Vagina (tissue), 2 donors: ENCODE measurements around the gene ANGPTL3. TPM values are rescaled to one million over a fixed set of nuclear protein-coding genes. Genes with fewer than 3 reads are reported as not detected.

Source experiments
- DNase-seq, 2 donors: peaks; one replicate each; pipeline ENCODE4 v3.0.0-alpha.2; 2017; ENCODE audit errors: extremely low spot score in 2 of 2
- H3K27ac ChIP-seq: fragments of 200-600 bp; sonication (generic); one replicate; pipeline ENCODE4 v1.5.1; 2019
- H3K27me3 ChIP-seq: fragments of 200-600 bp; sonication (generic); one replicate; pipeline ENCODE4 v1.5.1; 2019
- H3K36me3 ChIP-seq, 2 donors: fragments of 200-600 bp; sonication (generic); one replicate each; pipeline ENCODE4 v1.5.1; 2017 to 2019
- H3K4me1 ChIP-seq: fragments of 200-600 bp; sonication (generic); one replicate; pipeline ENCODE4 v1.5.1; 2019
- H3K4me3 ChIP-seq, 2 donors: fragments of 200-600 bp; sonication (generic); 1 replicate in 1 of 2; 2 replicates in 1 of 2; pipeline ENCODE4 v1.5.1; 2016 to 2019
- H3K9me3 ChIP-seq: fragments of 200-600 bp; sonication (generic); one replicate; pipeline ENCODE4 v1.5.1; 2019
- POLR2A ChIP-seq, 2 donors: fragments of 450-650 bp; IDR thresholded peaks; one replicate each; pipeline ENCODE4 v1.6.1; 2017; ENCODE audit warnings: antibody characterized with exemption in 2 of 2, mild to moderate bottlenecking in 2 of 2, moderate library complexity in 2 of 2
- POLR2AphosphoS5 ChIP-seq, 2 donors: sonication (generic); formaldehyde crosslinking; IDR thresholded peaks; one replicate each; pipeline ENCODE4 v1.9.0; 2017; ENCODE audit warnings: antibody characterized with exemption in 2 of 2, mild to moderate bottlenecking in 2 of 2, low read depth in 1 of 2; ENCODE audit not compliant: insufficient read depth in 1 of 2
- intact Hi-C: fragments of 100-400 bp; cut with DNase I; formaldehyde crosslinking; loops from one replicate; pipeline ENCODE4 v1.15.1; 2023
- total RNA-seq: library from RNA; depleted of rRNA; stranded (reverse); fragments of >200 nt; gene quantifications from one replicate; pipeline ENCODE4 v1.2.3, GENCODE V29; 2016
- TF ChIP-seq, protein P1 (sequence below), 3 experiments: fragments of 450-650 bp in 2 of 3; fragments of 200-600 bp in 1 of 3; sonication (generic) in 1 of 3; IDR thresholded peaks; one replicate each; pipeline ENCODE4 v1.5.1; 2017 to 2019; ENCODE audit warnings: antibody characterized with exemption in 3 of 3, mild to moderate bottlenecking in 2 of 3, moderate library complexity in 2 of 3

Gene ANGPTL3
- total RNA-seq, 1 donor from 2014 or later, result not detected

DNA sequence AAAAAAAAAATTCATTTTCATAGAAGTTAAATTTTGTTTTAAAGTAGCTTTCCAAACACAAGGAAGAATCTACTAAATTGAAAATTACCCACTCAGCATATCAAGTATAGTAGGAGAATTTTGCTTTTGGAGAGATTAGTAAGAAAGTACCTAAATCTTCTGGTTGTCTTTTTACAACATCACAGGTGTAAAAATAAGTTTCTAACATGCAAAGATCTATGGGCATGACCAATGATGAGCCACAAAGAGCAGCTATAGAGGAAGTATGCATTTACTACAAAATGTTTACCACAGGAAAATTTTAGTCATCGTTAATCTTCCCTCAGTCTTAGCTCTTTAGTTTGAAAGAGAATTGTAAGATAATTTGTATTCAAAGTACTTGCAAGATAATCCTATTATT, 28.1 kb downstream of the ANGPTL3 start:
- intact Hi-C loops, result no loop called here
- Histone ChIP-seq H3K4me3 (no peak overlapping the region), H3K4me1 (no peaks in the 10 kb centered on the region), H3K9me3 (no peaks in the 10 kb centered on the region), H3K36me3 (peaks cover 0 to 7% of the 10 kb centered on the region in 2 donors), H3K27ac (no peak overlapping the region), H3K27me3 (no peaks in the 10 kb centered on the region)
- DNase-seq, result no peak
- TF ChIP-seq POLR2AphosphoS5 (IDR thresholded peaks at IDR 0.05; ENCODE audit: insufficient read depth in 1 of 2, low read depth in 1 of 2) (no peak), POLR2A (IDR thresholded peaks at IDR 0.05) (no peak)
- TF ChIP-seq, protein P1, sequence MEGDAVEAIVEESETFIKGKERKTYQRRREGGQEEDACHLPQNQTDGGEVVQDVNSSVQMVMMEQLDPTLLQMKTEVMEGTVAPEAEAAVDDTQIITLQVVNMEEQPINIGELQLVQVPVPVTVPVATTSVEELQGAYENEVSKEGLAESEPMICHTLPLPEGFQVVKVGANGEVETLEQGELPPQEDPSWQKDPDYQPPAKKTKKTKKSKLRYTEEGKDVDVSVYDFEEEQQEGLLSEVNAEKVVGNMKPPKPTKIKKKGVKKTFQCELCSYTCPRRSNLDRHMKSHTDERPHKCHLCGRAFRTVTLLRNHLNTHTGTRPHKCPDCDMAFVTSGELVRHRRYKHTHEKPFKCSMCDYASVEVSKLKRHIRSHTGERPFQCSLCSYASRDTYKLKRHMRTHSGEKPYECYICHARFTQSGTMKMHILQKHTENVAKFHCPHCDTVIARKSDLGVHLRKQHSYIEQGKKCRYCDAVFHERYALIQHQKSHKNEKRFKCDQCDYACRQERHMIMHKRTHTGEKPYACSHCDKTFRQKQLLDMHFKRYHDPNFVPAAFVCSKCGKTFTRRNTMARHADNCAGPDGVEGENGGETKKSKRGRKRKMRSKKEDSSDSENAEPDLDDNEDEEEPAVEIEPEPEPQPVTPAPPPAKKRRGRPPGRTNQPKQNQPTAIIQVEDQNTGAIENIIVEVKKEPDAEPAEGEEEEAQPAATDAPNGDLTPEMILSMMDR (IDR thresholded peaks at IDR 0.05), result no peak

DNA sequence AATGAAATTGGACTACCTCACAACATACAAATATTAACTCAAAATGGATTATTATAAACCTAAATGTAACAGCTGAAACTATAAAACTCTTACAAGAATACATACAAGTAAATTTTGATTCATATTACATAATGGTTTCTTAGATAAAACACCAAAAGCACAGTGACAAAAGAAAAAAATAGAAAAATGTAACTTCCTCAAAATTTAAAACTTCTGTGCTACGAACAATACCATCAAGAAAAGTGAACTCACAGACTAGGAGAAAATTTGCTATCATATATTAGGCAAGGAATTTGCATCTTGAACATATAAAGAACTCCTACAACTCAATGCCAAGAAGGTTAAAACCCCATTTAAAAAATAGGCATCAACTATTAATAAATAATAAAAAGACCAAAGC, 31.2 kb downstream of the ANGPTL3 start:
- peaks cover 5% of the 10 kb centered on the region for H3K9me3 ChIP-seq
- H3K36me3 ChIP-seq, result peaks cover 0 to 19% of the 10 kb centered on the region in 2 donors
- no peak for TF ChIP-seq POLR2AphosphoS5 (IDR thresholded peaks at IDR 0.05; ENCODE audit: insufficient read depth in 1 of 2, low read depth in 1 of 2)
- no peak for TF ChIP-seq POLR2A (IDR thresholded peaks at IDR 0.05)
- TF ChIP-seq, protein P1 (IDR thresholded peaks at IDR 0.05), result no peak
- no peak for DNase-seq
- H3K4me1 ChIP-seq, result no peaks in the 10 kb centered on the region
- H3K27ac ChIP-seq, result no peak overlapping the region
- no peak overlapping the region for H3K4me3 ChIP-seq
- no peaks in the 10 kb centered on the region for H3K27me3 ChIP-seq
- intact Hi-C loops, result no loop called here

DNA sequence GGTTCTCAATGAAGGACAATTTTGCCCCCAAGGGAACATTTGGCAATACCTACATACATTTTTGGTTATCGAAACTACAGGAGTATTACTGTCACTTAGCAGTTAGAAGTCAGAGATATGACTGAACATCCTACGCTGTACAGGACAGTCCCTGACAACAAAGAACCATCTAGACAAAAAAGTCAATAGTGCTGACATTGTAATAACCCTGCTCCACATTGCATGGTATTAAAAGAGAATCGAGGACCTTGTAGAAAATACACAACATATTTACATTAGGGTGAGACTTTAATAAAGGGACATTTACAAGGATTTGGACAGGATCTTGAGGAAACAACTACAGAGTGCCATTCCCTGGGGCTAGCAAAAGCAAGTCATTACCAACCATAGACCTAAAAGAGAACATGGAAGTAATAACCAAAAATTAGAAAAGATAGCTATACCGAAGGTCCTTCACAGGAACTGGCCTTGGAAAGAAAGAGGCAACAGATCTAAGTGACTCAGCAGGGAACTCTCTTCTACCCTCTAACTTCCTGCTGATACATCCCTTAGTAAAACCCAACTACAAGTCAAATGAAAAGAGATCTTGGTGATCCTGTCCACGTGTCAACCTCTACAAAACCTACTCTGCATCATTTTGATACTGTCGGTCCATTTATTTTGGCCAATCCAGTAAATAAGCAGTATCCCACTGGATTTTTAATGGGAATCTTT, 40.2 kb downstream of the ANGPTL3 start:
- TF ChIP-seq, protein P1 (IDR thresholded peaks at IDR 0.05), result no peak
- no peak for TF ChIP-seq POLR2A (IDR thresholded peaks at IDR 0.05)
- no peak for TF ChIP-seq POLR2AphosphoS5 (IDR thresholded peaks at IDR 0.05; ENCODE audit: insufficient read depth in 1 of 2, low read depth in 1 of 2)
- H3K36me3 ChIP-seq, result peaks cover 0 to 13% of the 10 kb centered on the region in 2 donors
- peaks cover 6% of the 10 kb centered on the region for H3K9me3 ChIP-seq
- no peak for DNase-seq
- H3K4me3 ChIP-seq, result no peak overlapping the region
- intact Hi-C loops, result no loop called here
- no peak overlapping the region for H3K27ac ChIP-seq
- no peaks in the 10 kb centered on the region for H3K4me1 ChIP-seq
- H3K27me3 ChIP-seq, result no peaks in the 10 kb centered on the region

DNA sequence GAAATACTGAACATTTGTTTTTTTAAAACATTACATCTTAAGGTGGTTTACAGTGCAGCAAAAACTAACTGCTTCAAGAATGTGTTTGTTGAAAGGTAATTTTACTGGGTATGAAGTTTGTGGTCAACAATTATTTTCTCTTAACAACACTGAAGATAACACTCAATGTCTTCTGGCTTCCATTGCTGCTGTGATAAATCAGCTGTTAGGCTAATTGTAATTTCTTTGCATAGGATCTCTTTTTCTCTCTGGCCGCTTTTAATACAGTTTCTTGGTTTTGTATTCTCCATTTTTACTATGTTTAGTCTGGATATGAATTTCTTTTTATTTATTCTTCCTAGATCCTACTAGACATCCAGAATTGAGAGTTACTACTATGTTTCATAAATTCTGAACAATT, 46.0 kb downstream of the ANGPTL3 start:
- no peaks in the 10 kb centered on the region for H3K9me3 ChIP-seq
- TF ChIP-seq POLR2A (IDR thresholded peaks at IDR 0.05), result no peak
- TF ChIP-seq, protein P1 (IDR thresholded peaks at IDR 0.05), result no peak
- TF ChIP-seq POLR2AphosphoS5 (IDR thresholded peaks at IDR 0.05; ENCODE audit: insufficient read depth in 1 of 2, low read depth in 1 of 2), result no peak
- H3K36me3 ChIP-seq, result peaks cover 0 to 20% of the 10 kb centered on the region in 2 donors
- no peak for DNase-seq
- H3K4me3 ChIP-seq, result no peak overlapping the region
- no peak overlapping the region for H3K27ac ChIP-seq
- H3K4me1 ChIP-seq, result no peaks in the 10 kb centered on the region
- no peaks in the 10 kb centered on the region for H3K27me3 ChIP-seq
- intact Hi-C loops, result no loop called here

DNA sequence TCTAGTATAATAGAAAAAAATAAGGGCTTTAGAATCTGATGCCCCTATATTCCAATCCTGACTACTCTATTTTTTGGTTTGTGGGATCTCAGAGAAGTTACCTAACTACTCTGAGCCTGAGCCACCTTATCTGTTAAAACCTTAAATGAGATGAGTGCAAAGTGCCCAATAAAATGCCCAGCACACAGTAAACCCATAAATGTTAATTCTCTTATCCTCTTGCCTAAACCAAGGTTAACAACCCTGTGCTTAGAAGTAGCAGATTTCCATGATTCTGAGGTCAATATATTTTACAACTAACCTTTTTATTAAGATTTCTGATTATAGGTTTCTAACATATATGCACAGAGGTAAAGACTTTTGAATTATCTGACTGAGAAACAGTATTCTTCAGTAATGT, 55.1 kb downstream of the ANGPTL3 start:
- no peaks in the 10 kb centered on the region for H3K27me3 ChIP-seq
- H3K27ac ChIP-seq, result no peak overlapping the region
- H3K36me3 ChIP-seq, result peaks cover 0 to 5% of the 10 kb centered on the region in 2 donors
- DNase-seq, result no peak
- no peaks in the 10 kb centered on the region for H3K9me3 ChIP-seq
- intact Hi-C loops, result no loop called here
- no peak overlapping the region for H3K4me3 ChIP-seq
- no peaks in the 10 kb centered on the region for H3K4me1 ChIP-seq
- TF ChIP-seq, protein P1 (IDR thresholded peaks at IDR 0.05), result no peak
- no peak for TF ChIP-seq POLR2AphosphoS5 (IDR thresholded peaks at IDR 0.05; ENCODE audit: insufficient read depth in 1 of 2, low read depth in 1 of 2)
- no peak for TF ChIP-seq POLR2A (IDR thresholded peaks at IDR 0.05)
